ENCODE data around the gene LSM4. TPM values are rescaled to one million over a fixed set of nuclear protein-coding genes. Genes with fewer than 3 reads are reported as not detected.

The LSM4 gene
- total and polyA plus RNA-seq, 2 of the 13 experiments (the other 11 are each of a cell fraction or from before 2014, with no cell fraction given): 65.8 to 166 TPM

DNA sequence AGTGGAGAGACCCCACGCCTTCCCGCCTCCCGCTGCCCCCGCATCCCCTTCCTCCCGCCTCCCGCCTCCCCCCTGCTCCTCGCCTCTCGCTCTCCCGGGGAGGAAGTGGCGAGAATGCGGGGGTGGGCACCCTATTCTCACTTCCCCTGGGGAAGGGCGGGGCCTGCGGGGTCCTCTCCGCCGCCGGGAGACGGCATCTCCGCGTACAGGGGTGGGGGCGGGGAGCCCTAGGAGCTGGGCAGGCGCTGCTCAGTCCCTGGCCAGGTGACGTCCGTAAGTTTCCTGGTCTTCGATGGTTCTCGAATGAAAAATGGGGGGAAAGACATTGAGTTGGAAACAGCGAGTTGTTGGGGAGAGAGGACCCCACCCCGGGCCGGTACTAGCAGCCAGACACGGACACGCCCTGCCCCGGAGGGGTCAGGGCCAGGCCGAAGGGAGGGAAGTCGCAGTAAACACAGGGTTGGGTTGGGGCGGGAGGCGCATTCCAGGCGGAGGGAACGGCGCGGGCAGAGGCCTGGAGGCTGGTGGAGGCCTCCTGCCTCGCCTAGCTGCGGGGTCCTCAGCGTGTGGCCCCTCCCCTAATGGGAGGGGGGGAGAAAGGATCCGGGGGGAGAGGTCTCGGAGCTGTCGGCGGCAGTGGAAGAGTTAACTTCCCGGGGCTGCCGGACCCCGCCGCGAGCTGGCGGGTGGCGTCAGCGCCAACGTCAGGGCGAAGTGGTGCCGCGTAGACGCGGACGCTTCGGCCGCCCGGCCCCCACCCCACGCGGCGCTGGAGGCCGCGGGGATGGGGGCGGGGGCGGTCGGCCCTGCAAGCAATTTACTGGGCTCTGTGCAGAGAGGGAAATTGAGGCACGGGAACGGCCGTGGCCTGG, 31.1 kb downstream of the LSM4 start (continued):
- TF ChIP-seq ZNF644 (CRISPR knock-in tag; IDR thresholded peaks at IDR 0.05; ENCODE audit: low read depth) (no peak), FOXO1 (CRISPR knock-in tag; IDR thresholded peaks at IDR 0.05) (peak; percentile 86), ZNF382 (CRISPR knock-in tag; IDR thresholded peaks at IDR 0.05; ENCODE audit: borderline replicate concordance) (no peak), ZBTB21 (CRISPR knock-in tag; IDR thresholded peaks at IDR 0.05) (no peak; the same call in 1 of the 2 replicates), HOXA9 (CRISPR knock-in tag; IDR thresholded peaks at IDR 0.05; ENCODE audit: borderline replicate concordance) (no peak), ZNF619 (CRISPR knock-in tag; IDR thresholded peaks at IDR 0.05) (no peak), REPIN1 (CRISPR knock-in tag; IDR thresholded peaks at IDR 0.05; ENCODE audit: borderline replicate concordance, low read depth) (no peak), ISX (CRISPR knock-in tag; conservative IDR thresholded peaks at IDR 0.05) (no peak), KMT2B (CRISPR knock-in tag; IDR thresholded peaks at IDR 0.05) (0 out of 2 replicates have a peak, but pooled peaks have one; percentile 25), HIVEP1 (CRISPR knock-in tag; IDR thresholded peaks at IDR 0.05) (peak; percentile 46; the same call in 1 of the 2 replicates), GTF3A (CRISPR knock-in tag; conservative IDR thresholded peaks at IDR 0.05) (no peak), KAT7 (CRISPR knock-in tag; IDR thresholded peaks at IDR 0.05; ENCODE audit: borderline replicate concordance) (0 out of 2 replicates have a peak, but pooled peaks have one; percentile 60), STAG1 (CRISPR knock-in tag; IDR thresholded peaks at IDR 0.05) (no peak), ZNF253 (CRISPR knock-in tag; IDR thresholded peaks at IDR 0.05; ENCODE audit: borderline replicate concordance) (0 out of 2 replicates have a peak, but pooled peaks have one; percentile 32), ZZZ3 (CRISPR knock-in tag; IDR thresholded peaks at IDR 0.05; ENCODE audit: borderline replicate concordance) (0 out of 2 replicates have a peak, but pooled peaks have one; percentile 42), PHF20 (CRISPR knock-in tag; IDR thresholded peaks at IDR 0.05) (no peak), IKZF4 (CRISPR knock-in tag; IDR thresholded peaks at IDR 0.05; ENCODE audit: borderline replicate concordance, low read depth, not compliant biosample characterization) (no peak), ZNF138 (CRISPR knock-in tag; IDR thresholded peaks at IDR 0.05; ENCODE audit: low read depth) (no peak)
- TF ChIP-seq, protein P1, sequence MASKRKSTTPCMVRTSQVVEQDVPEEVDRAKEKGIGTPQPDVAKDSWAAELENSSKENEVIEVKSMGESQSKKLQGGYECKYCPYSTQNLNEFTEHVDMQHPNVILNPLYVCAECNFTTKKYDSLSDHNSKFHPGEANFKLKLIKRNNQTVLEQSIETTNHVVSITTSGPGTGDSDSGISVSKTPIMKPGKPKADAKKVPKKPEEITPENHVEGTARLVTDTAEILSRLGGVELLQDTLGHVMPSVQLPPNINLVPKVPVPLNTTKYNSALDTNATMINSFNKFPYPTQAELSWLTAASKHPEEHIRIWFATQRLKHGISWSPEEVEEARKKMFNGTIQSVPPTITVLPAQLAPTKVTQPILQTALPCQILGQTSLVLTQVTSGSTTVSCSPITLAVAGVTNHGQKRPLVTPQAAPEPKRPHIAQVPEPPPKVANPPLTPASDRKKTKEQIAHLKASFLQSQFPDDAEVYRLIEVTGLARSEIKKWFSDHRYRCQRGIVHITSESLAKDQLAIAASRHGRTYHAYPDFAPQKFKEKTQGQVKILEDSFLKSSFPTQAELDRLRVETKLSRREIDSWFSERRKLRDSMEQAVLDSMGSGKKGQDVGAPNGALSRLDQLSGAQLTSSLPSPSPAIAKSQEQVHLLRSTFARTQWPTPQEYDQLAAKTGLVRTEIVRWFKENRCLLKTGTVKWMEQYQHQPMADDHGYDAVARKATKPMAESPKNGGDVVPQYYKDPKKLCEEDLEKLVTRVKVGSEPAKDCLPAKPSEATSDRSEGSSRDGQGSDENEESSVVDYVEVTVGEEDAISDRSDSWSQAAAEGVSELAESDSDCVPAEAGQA (IDR thresholded peaks at IDR 0.05; ENCODE audit: low read depth): no peak
- TF ChIP-seq, protein P1 (CRISPR knock-in tag; IDR thresholded peaks at IDR 0.05; ENCODE audit: borderline replicate concordance): no peak; the same call in 1 of the 2 replicates
